Right lobe of liver (tissue), 6 donors: ENCODE data around the gene MAGEA6. TPM values are rescaled to one million over a fixed set of nuclear protein-coding genes. Genes with fewer than 3 reads are reported as not detected.
"Not testable (repeated sequence)": the region's sequence is repeated elsewhere in the genome, so short reads cannot be mapped to it uniquely, and the experiment has no call there.

Experiments used
- ATAC-seq, 4 donors: fragments of 200-7000 bp; cut with Tn5 transposase; one replicate each; pipeline ENCODE4 v1.9.1; 2020; ENCODE audit warnings: mild to moderate bottlenecking in 4 of 4, moderate library complexity in 4 of 4
- DNase-seq, 3 donors: peaks; one replicate each; pipeline ENCODE4 v3.0.0-alpha.2; 2020
- H3K27ac ChIP-seq, 3 donors: fragments of 200-600 bp; one replicate each; pipeline ENCODE4 v1.8.0; 2022
- H3K27me3 ChIP-seq, 2 donors: fragments of 200-600 bp; one replicate each; pipeline ENCODE4 v1.8.0; 2022
- H3K36me3 ChIP-seq, 4 donors: fragments of 200-600 bp; sonication (generic) in 1 of 4; one replicate each; pipeline versions ENCODE4 v1.5.1 to v1.8.0; 2017 to 2022; ENCODE audit warnings: control low read depth in 1 of 4
- H3K4me1 ChIP-seq, 4 donors: fragments of 200-600 bp; sonication (generic) in 1 of 4; one replicate each; pipeline versions ENCODE4 v1.5.1 to v1.8.0; 2017 to 2022; ENCODE audit warnings: control low read depth in 1 of 4
- H3K4me3 ChIP-seq, 3 donors: fragments of 200-600 bp; one replicate each; pipeline ENCODE4 v1.8.0; 2022
- H3K9me3 ChIP-seq, 4 donors: fragments of 200-600 bp; sonication (generic) in 1 of 4; one replicate each; pipeline versions ENCODE4 v1.5.1 to v1.8.0; 2017 to 2022; ENCODE audit warnings: control low read depth in 1 of 4
- CTCF ChIP-seq, 4 donors: fragments of 200-600 bp in 3 of 4; fragments of 450-650 bp in 1 of 4; IDR thresholded peaks; one replicate each; pipeline versions ENCODE4 v1.5.1 to v1.8.0; 2016 to 2022; ENCODE audit warnings: antibody characterized with exemption in 4 of 4, mild to moderate bottlenecking in 2 of 4
- POLR2A ChIP-seq: fragments of 450-650 bp; IDR thresholded peaks from one replicate; pipeline ENCODE4 v1.6.1; 2017; ENCODE audit warnings: antibody characterized with exemption, mild to moderate bottlenecking
- WGBS: methylation state at CpG from one replicate; pipeline ENCODE4 v1.1.6; 2018; ENCODE audit warnings: low coverage, low lambda C conversion rate; ENCODE audit not compliant: insufficient coverage; ENCODE audit errors: missing lambda C conversion rate; 5-methylcytosine and 5-hydroxymethylcytosine counted together
- intact Hi-C, 2 donors: fragments of 100-400 bp; cut with DNase I; formaldehyde crosslinking; loops; one replicate each; pipeline versions ENCODE4 v1.11.2 to v1.14.1; 2022
- total RNA-seq, 6 experiments: library from RNA; depleted of rRNA in 2 of 6; stranded (reverse); fragments of >200 nt in 2 of 6; fragmentation: NEBNext Ultra II Directional in 3 of 6; extraction: Animal tissue kit (Norgen Biotek cat#: 25700) in 3 of 6; gene quantifications; one replicate each; pipeline versions ENCODE4 v1.1.0 to v1.2.4, GENCODE V29; 2016 to 2023
- donor health status: DM: no; HTN: yes; CAD: no.
- donor health status: DM: no; HTN: no; CAD: no.
- donor health status: DM: no; HTN: no; CAD: no.
- donor health status: DM: no; HTN: yes; CAD: no.
- donor health status: DM: no; HTN: yes; CAD: no.

The MAGEA6 gene
- total RNA-seq, 6 experiments from 2014 or later = not detected

- DNase-seq = peak in 1 of 3 donors; percentile 1
- TF ChIP-seq CTCF (IDR thresholded peaks at IDR 0.05) = no peak
- TF ChIP-seq POLR2A = no peak
These were observed 34.4 kb downstream of the MAGEA6 start for GRCh38 chrX:152735101-152735500.

GRCh38 chrX:152734143-152734858 lies 35.2 kb downstream of the MAGEA6 start:
- H3K9me3 ChIP-seq, H3K4me1 ChIP-seq, ATAC-seq, H3K36me3 ChIP-seq, H3K27ac ChIP-seq, intact Hi-C loops, H3K27me3 ChIP-seq, H3K4me3 ChIP-seq: not testable (repeated sequence)
- 84% methylated on average over 17 of the region's 22 CpGs for WGBS
- peak in 1 of 3 donors; percentile 5 for DNase-seq

More at GRCh38 chrX:152735101-152735500, 34.4 kb downstream of the MAGEA6 start:
- H3K4me1 ChIP-seq = no peaks in the 10 kb centered on the region
- no peaks in the 10 kb centered on the region for H3K36me3 ChIP-seq
- H3K4me3 ChIP-seq = no peak overlapping the region
- ATAC-seq = no peak
- intact Hi-C loops = no loop called here
- no CpG with 5 or more reads among the region's 2 CpGs for WGBS
- H3K27ac ChIP-seq = no peak overlapping the region
- H3K27me3 ChIP-seq = no peaks in the 10 kb centered on the region
- H3K9me3 ChIP-seq = no peaks in the 10 kb centered on the region

DNA sequence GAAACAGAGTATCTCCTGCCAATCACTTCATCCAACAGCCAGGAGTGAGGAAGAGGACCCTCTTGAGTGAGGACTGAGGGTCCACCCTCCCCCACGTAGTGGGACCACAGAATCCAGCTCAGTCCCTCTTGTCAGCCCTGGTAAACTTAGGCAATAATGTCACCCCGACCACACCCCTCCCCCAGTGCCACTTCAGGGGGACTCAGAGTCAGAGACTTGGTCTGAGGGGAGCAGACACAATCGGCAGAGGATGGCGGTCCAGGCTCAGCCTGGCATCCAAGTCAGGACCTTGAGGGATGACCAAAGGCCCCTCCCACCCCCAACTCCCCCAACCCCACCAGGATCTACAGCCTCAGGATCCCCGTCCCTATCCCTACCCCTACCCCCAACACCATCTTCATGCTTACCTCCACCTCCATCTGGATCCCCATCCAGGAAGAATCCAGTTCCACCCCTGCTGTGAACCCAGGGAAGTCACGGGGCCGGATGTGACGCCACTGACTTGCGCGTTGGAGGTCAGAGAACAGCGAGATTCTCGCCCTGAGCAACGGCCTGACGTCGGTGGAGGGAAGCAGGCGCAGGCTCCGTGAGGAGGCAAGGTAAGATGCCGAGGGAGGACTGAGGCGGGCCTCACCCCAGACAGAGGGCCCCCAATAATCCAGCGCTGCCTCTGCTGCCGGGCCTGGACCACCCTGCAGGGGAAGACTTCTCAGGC lies 36.1 kb downstream of the MAGEA6 start, which contains the start of the genes CSAG1 and MAGEA12:
TSS of gene CSAG1 (minus strand) at position 461 of the 715 bp plus-strand sequence. CDS start 1,261 bp downstream, outside the sequence.
TSS of gene MAGEA12 (plus strand) at position 497 of the 715 bp plus-strand sequence. CDS start 2,405 bp downstream, outside the sequence.
- intact Hi-C loops = no loop called here
- Histone ChIP-seq H3K27ac (no peak within 1 kb of the TSS), H3K36me3 (no peaks in the 10 kb centered on the region), H3K27me3 (no peaks in the 10 kb centered on the region), H3K4me3 (no peak within 1 kb of the TSS), H3K4me1 (no peaks in the 10 kb centered on the region), H3K9me3 (no peaks in the 10 kb centered on the region)
- WGBS = 75% methylated on average over 6 of the region's 21 CpGs
- no peak for TF ChIP-seq POLR2A
- TF ChIP-seq CTCF (IDR thresholded peaks at IDR 0.05) = no peak
- DNase-seq (peak in 1 of 3 donors; percentile 13), ATAC-seq (peak in 1 of 4 donors; percentile 19)

- ATAC-seq (no peak), DNase-seq (peak in 1 of 3 donors; percentile 2)
- Histone ChIP-seq H3K9me3 (no peaks in the 10 kb centered on the region), H3K4me3 (no peak overlapping the region), H3K4me1 (no peaks in the 10 kb centered on the region), H3K36me3 (no peaks in the 10 kb centered on the region), H3K27me3 (no peaks in the 10 kb centered on the region), H3K27ac (no peak overlapping the region)
- WGBS = 36% methylated on average over 4 of the region's 7 CpGs
- intact Hi-C loops = no loop called here
- TF ChIP-seq POLR2A = no peak
- no peak for TF ChIP-seq CTCF (IDR thresholded peaks at IDR 0.05)
These were observed 44.1 kb downstream of the MAGEA6 start for GRCh38 chrX:152725409-152725808.

Other genes starting within 250 kb of the MAGEA6 start
- gene GABRQ, start 131.8 kb downstream of the MAGEA6 start, total RNA-seq = not detected
- not detected for gene MAGEA3, start 70.9 kb downstream of the MAGEA6 start, total RNA-seq
- gene CSAG2, start 60.4 kb downstream of the MAGEA6 start, total RNA-seq = not detected
- gene MAGEA2B, start 55.1 kb downstream of the MAGEA6 start, total RNA-seq = not detected
- not detected for gene CSAG1, start 36.0 kb downstream of the MAGEA6 start, total RNA-seq
- gene MAGEA12, start 35.9 kb downstream of the MAGEA6 start, total RNA-seq = not detected
- gene MAGEA2, start 15.8 kb downstream of the MAGEA6 start, total RNA-seq = not detected
- gene CSAG3, start 10.5 kb downstream of the MAGEA6 start, total RNA-seq = not detected
- gene CETN2, start 61.1 kb upstream of the MAGEA6 start, total RNA-seq = 10 to 100 TPM in 5 of 6 experiments, 1 to 10 TPM in 1; 8.4 to 11.4 (median 10.9) TPM
- 10 to 100 TPM; 16.1 to 38.2 (median 20.9) TPM for gene NSDHL, start 61.4 kb upstream of the MAGEA6 start, total RNA-seq
- gene ZNF185, start 128.4 kb upstream of the MAGEA6 start, total RNA-seq = 1 to 10 TPM in 1 of 6 experiments, under 1 TPM in 5; 0.61 to 1.7 (median 0.83) TPM
- gene PNMA5, start 224.4 kb upstream of the MAGEA6 start, total RNA-seq = not detected